Embryonic facial prominence (tissue), 1 donor: ENCODE measurements around the gene AJAP1.

Source experiments
- DNase-seq: peaks from one replicate; pipeline ENCODE4 v3.0.0-alpha.2; 2016; ENCODE audit errors: extremely low spot score

The AJAP1 gene

GRCh38 chr1:4681026-4681425 is 26.6 kb downstream of the AJAP1 start:
- no peak for DNase-seq

GRCh38 chr1:4682607-4683220 is 28.3 kb downstream of the AJAP1 start:
- DNase-seq, result no peak

GRCh38 chr1:4684136-4684535 is 29.7 kb downstream of the AJAP1 start:
- no peak for DNase-seq

GRCh38 chr1:4684864-4685522 is 30.6 kb downstream of the AJAP1 start:
- no peak for DNase-seq

- DNase-seq, result no peak
These were observed 31.1 kb downstream of the AJAP1 start for GRCh38 chr1:4685523-4685865.

GRCh38 chr1:4687943-4688342 is 33.5 kb downstream of the AJAP1 start:
- no peak for DNase-seq

- no peak for DNase-seq
These were observed 35.0 kb downstream of the AJAP1 start for GRCh38 chr1:4689271-4689935.

GRCh38 chr1:4689941-4690635 is 35.7 kb downstream of the AJAP1 start:
- no peak for DNase-seq

- DNase-seq, result no peak
These were observed 36.7 kb downstream of the AJAP1 start for GRCh38 chr1:4690951-4691675.

GRCh38 chr1:4691766-4692405 is 37.5 kb downstream of the AJAP1 start:
- no peak for DNase-seq

GRCh38 chr1:4692437-4692836 is 38.0 kb downstream of the AJAP1 start:
- no peak for DNase-seq

GRCh38 chr1:4693331-4693730 is 38.9 kb downstream of the AJAP1 start:
- DNase-seq, result no peak

GRCh38 chr1:4693891-4694290 is 39.5 kb downstream of the AJAP1 start:
- DNase-seq, result no peak

- no peak for DNase-seq
These were observed 40.1 kb downstream of the AJAP1 start for GRCh38 chr1:4694492-4694891.

- no peak for DNase-seq
These were observed 40.8 kb downstream of the AJAP1 start for GRCh38 chr1:4695241-4695640.

GRCh38 chr1:4696161-4696745 is 41.8 kb downstream of the AJAP1 start:
- no peak for DNase-seq

GRCh38 chr1:4696753-4697152 is 42.3 kb downstream of the AJAP1 start:
- no peak for DNase-seq

GRCh38 chr1:4697801-4698200 is 43.4 kb downstream of the AJAP1 start:
- no peak for DNase-seq

- DNase-seq, result no peak
These were observed 44.5 kb downstream of the AJAP1 start for GRCh38 chr1:4698911-4699310.

- DNase-seq, result no peak
These were observed 45.2 kb downstream of the AJAP1 start for GRCh38 chr1:4699376-4700301.
